Fibroblast of villous mesenchyme (primary cell): ENCODE measurements around the gene MSH4. TPM values are rescaled to one million over a fixed set of nuclear protein-coding genes. Genes with fewer than 3 reads are reported as not detected.

Source experiments
- DNase-seq: peaks from one replicate; pipeline ENCODE4 v3.0.0-alpha.2; 2010; ENCODE audit warnings: low read depth
- H3K4me3 ChIP-seq: 2 replicates; pipeline ENCODE4 v1.5.1; 2011; ENCODE audit warnings: low read depth, mild to moderate bottlenecking, low read length
- CTCF ChIP-seq: IDR thresholded peaks from 2 replicates; pipeline ENCODE4 v1.5.1; 2012; ENCODE audit warnings: low read depth, mild to moderate bottlenecking, low read length; ENCODE audit not compliant: insufficient read depth
- total RNA-seq: library from RNA; depleted of rRNA; stranded (reverse); fragments of >200 nt; gene quantifications from 2 replicates; pipeline ENCODE4 v1.2.3, GENCODE V29; 2012

Gene MSH4
- total RNA-seq, 1 donor = 0.43 TPM

DNA sequence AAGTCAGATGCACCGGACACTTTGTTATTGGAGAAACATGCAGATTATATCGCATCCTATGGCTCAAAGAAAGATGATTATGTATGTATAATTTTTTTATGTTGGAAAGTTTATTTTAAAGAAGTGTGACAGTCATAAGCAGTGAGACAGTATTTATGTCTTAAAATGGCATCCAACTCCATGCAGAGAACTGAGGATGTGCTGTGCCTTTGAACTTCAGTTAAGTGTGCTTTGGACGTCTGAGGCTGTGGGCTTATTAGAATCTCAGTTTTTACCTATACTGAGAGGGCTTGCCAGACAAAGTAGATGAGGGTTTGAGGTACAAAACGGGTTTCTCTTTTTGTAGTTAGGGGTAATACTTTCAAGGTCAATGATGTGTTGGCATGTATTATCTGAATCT, 9.2 kb upstream of the MSH4 start:
- TF ChIP-seq CTCF = no peak
- H3K4me3 ChIP-seq = peak overlapping the region; percentile 88
- DNase-seq = no peak

GRCh38 chr1:75789988-75790387, 6.7 kb upstream of the MSH4 start:
- TF ChIP-seq CTCF = no peak
- H3K4me3 ChIP-seq = peak overlapping the region; percentile 4
- DNase-seq = no peak

DNA sequence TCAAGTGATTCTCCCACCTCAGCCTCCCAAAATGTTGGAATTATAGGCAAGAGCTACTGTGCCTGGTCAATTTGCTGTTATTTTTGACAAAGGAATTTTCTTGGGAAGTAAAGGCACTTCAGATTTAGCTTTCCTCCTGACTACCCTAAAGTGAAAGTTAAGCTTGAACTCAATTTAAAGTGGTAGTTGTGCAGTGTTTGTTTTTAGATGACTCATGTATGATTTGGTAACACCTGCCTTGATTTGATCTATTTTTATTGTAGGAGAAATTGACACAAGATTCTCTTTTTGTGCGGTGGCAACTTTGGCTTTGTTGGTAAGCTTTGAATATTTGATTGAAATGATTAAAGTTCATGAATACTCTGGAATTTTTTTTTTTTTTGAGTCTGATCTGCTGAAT, 5.7 kb upstream of the MSH4 start:
- TF ChIP-seq CTCF = no peak
- peak; percentile 51 for DNase-seq
- H3K4me3 ChIP-seq = peak overlapping the region; percentile 1

DNA sequence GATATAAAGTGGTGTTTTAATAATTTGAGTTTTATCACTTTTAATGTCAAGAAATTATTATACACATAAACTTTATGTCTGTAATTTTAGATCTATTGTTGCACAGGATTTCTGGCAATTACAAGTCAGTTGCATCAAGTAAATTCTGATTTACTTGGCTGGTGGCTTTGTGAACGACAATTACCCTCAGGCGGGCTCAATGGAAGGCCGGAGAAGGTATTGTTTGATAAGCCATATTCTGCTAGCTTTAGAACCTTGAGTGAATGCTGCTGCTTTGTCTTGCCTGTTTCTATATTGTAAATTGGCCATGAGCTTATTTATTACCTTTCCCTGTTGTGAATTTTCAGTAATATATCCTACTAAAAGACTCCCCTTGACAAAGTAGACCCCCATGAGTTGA, 4.6 kb upstream of the MSH4 start:
- DNase-seq = no peak
- TF ChIP-seq CTCF = no peak
- no peak overlapping the region for H3K4me3 ChIP-seq

- TF ChIP-seq CTCF = no peak
- no peak overlapping the region for H3K4me3 ChIP-seq
- DNase-seq = no peak
Measured at GRCh38 chr1:75794382-75794781, 2.3 kb upstream of the MSH4 start.

- no peak for DNase-seq
- TF ChIP-seq CTCF = no peak
Measured at GRCh38 chr1:75795703-75796193, 934 bp upstream of the MSH4 start.

GRCh38 chr1:75797273-75797588, 549 bp downstream of the MSH4 start:
- no peak for TF ChIP-seq CTCF
- H3K4me3 ChIP-seq = no peak overlapping the region
- DNase-seq = no peak

More at GRCh38 chr1:75795703-75796193, 934 bp upstream of the MSH4 start:
- H3K4me3 ChIP-seq = no peak overlapping the region
